NT2/D1 (cell line): ENCODE data around the gene NEMP2.

Experiments
- SUZ12 ChIP-seq: IDR thresholded peaks from 2 replicates; pipeline ENCODE4 v1.6.1; 2011; ENCODE audit not compliant: insufficient read length, insufficient read depth; ENCODE audit errors: extremely low read depth
- YY1 ChIP-seq: IDR thresholded peaks from 2 replicates; pipeline ENCODE4 v1.6.1; 2011; ENCODE audit not compliant: insufficient read length, insufficient read depth
- ZNF274 ChIP-seq: IDR thresholded peaks from 2 replicates; pipeline ENCODE4 v1.6.1; 2011; ENCODE audit warnings: mild to moderate bottlenecking, low read depth, low read length

GRCh38 chr2:190582019-190582418, 47.5 kb upstream of the NEMP2 start:
- TF ChIP-seq SUZ12, result no peak
- TF ChIP-seq YY1, result no peak
- no peak for TF ChIP-seq ZNF274
